ENCODE measurements around the gene SOX18. TPM values are rescaled to one million over a fixed set of nuclear protein-coding genes. Genes with fewer than 3 reads are reported as not detected.
A peak's percentile ranks its signal among the peaks of the same experiment; 100 is the strongest.

SOX18 gene
- total and polyA plus RNA-seq, 2 of the 13 experiments (the other 11 are each of a cell fraction or from before 2014, with no cell fraction given): 1.6 to 1.9 TPM

- peak; percentile 71 for TF ChIP-seq PAXIP1 (CRISPR knock-in tag; conservative IDR thresholded peaks at IDR 0.05)
- TF ChIP-seq POLR2A (IDR thresholded peaks at IDR 0.05; ENCODE audit: insufficient read depth in 1 of 2, low read depth in 2 of 2, low read length in 2 of 2): peak in 1 of 2 experiments; percentile 81; a peak in 2 of 4 replicates
- peak; percentile 13; the same call in 1 of the 2 replicates for TF ChIP-seq KDM4B (CRISPR knock-in tag; IDR thresholded peaks at IDR 0.05)
- no peak for TF ChIP-seq HES4 (CRISPR knock-in tag; IDR thresholded peaks at IDR 0.05; ENCODE audit: borderline replicate concordance)
- TF ChIP-seq HNRNPUL1 (IDR thresholded peaks at IDR 0.05; ENCODE audit: low read depth, low read length): no peak
- no peak for TF ChIP-seq TOE1 (CRISPR knock-in tag; IDR thresholded peaks at IDR 0.05)
- no peak for TF ChIP-seq NPAS2 (CRISPR knock-in tag; IDR thresholded peaks at IDR 0.05; ENCODE audit: borderline replicate concordance)
- TF ChIP-seq ZFP62 (CRISPR knock-in tag; IDR thresholded peaks at IDR 0.05): no peak
- TF ChIP-seq ZFP91 (CRISPR knock-in tag; IDR thresholded peaks at IDR 0.05; ENCODE audit: borderline replicate concordance): peak; percentile 96; the same call in 1 of the 2 replicates
- no peak; the same call in 1 of the 2 replicates for TF ChIP-seq ARHGAP35 (CRISPR knock-in tag; IDR thresholded peaks at IDR 0.05; ENCODE audit: borderline replicate concordance)
- 0 out of 2 replicates have a peak, but pooled peaks have one; percentile 2 for TF ChIP-seq ZNF260 (CRISPR knock-in tag; IDR thresholded peaks at IDR 0.05; ENCODE audit: borderline replicate concordance, low read depth)
- TF ChIP-seq ZNF605 (CRISPR knock-in tag; IDR thresholded peaks at IDR 0.05): no peak
- TF ChIP-seq PCBP1 (IDR thresholded peaks at IDR 0.05; ENCODE audit: borderline replicate concordance, low read depth, low read length): peak; percentile 97
- peak; percentile 96 for TF ChIP-seq ZFX (CRISPR knock-in tag; IDR thresholded peaks at IDR 0.05; ENCODE audit: low read depth)
- TF ChIP-seq ZNF597 (CRISPR knock-in tag; IDR thresholded peaks at IDR 0.05): no peak
- TF ChIP-seq ZNF569 (CRISPR knock-in tag; IDR thresholded peaks at IDR 0.05; ENCODE audit: borderline replicate concordance): no peak
- TF ChIP-seq ZNF468 (CRISPR knock-in tag; IDR thresholded peaks at IDR 0.05): no peak; the same call in 1 of the 2 replicates
- TF ChIP-seq HMGXB3 (CRISPR knock-in tag; IDR thresholded peaks at IDR 0.05; ENCODE audit: borderline replicate concordance): no peak
- peak; percentile 67 for TF ChIP-seq HNRNPLL (IDR thresholded peaks at IDR 0.05; ENCODE audit: low read depth, low read length, poor library complexity, severe bottlenecking)
Measured at GRCh38 chr20:64035933-64036345, 13.5 kb downstream of the SOX18 start, which contains the start of gene C20orf204 (continued).

Data from HepG2 (cell line).